Astrocyte of the cerebellum (primary cell): ENCODE data around the gene FAM83F.
A peak's percentile ranks its signal among the peaks of the same experiment; 100 is the strongest.
"Not testable (repeated sequence)": the region's sequence is repeated elsewhere in the genome, so short reads cannot be mapped to it uniquely, and the experiment has no call there.

Experiments
- DNase-seq: peaks from one replicate; pipeline ENCODE4 v3.0.0-alpha.2; 2011; ENCODE audit warnings: low read depth
- H3K4me3 ChIP-seq: 2 replicates; pipeline ENCODE4 v1.5.1; 2011; ENCODE audit warnings: mild to moderate bottlenecking, low read depth, low read length, moderate library complexity
- CTCF ChIP-seq: IDR thresholded peaks from 2 replicates; pipeline ENCODE4 v1.5.1; 2012; ENCODE audit warnings: low read length, low read depth, moderate library complexity, mild to moderate bottlenecking; ENCODE audit errors: missing control alignments
- in situ Hi-C: cut with HindIII; loops from 2 replicates; pipeline ENCODE4 v1.10.0; 2017; ENCODE audit warnings: low sequenced_read_pairs

Gene FAM83F

GRCh38 chr22:40022536-40023240, 27.9 kb downstream of the FAM83F start:
- in situ Hi-C loops: loop anchor here (5.0 to 25.0 kb wide), 2 partner anchors 90 to 460 kb away; partner anchors contain the start of gene CACNA1I
- no peak overlapping the region for H3K4me3 ChIP-seq
- no peak for TF ChIP-seq CTCF
- DNase-seq: no peak

DNA sequence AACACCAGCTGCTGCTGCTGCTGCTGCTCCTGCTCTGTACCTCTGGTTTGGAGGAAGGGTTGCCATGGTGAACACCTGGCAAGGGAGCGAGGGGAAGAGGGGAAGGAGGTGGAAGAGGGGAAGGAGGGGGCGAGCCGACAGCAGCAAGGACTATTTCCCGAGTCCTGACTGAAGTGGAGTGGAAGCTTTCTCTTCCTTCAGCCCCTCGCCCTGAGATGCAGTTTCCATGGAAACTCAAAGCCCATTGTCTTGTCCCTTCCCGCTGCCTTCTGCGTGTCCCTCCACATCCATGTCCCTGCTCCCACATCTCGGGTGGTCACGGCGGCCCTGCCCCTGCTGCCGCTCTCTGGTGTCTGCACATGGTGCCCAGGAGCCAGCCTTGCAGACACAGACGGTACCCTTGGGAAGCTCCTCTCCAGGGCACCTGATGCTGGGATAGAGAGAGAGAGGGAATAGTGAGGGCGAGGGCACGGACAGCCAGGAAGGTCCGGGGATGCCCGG, 28.6 kb downstream of the FAM83F start:
- DNase-seq: no peak
- TF ChIP-seq CTCF: no peak
- H3K4me3 ChIP-seq: no peak overlapping the region
- in situ Hi-C loops: loop anchor here (5.0 to 25.0 kb wide), 2 partner anchors 91 to 461 kb away; partner anchors contain the start of gene CACNA1I

DNA sequence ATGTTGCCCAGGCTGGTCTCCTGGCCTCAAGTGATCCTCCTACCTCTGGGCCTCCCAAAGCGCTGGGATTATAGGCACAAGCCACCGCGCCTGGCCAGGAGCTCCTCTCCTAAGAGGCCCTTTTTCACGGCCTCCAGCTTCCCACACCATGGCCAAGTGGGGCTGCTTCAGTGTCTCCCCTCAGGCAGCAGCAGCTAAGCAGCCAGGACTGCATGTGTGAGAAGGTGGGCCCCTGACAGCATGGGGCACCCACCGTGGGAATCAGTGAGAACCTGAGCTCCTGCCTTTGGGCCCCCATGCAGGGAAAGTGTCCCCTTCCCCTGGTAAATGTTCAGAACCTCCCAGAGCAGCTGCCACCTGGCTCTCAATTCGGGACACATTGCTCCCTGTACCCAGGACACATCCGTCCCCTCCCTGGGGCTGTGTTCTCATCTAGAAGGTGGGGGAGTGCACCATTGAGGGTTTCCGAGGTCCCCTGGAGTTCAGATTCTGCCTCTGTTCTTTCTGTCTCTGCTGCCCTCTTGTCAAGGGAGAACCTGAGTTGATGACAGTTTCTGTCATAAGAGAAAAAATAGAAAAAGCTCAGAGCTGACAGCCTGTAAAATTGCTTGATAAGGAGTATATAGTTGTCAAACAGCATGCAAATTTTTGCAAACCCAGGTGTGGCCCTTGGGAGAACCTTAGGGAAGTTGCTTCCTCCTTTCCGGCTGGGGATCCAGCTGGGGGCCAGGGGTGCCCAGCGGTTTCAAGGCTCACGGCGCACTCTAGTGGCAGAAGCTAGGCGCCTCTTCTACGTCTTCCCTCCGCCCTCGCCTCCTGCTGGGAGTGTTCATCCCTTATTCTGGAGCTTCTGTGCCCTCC, 29.7 kb downstream of the FAM83F start:
- TF ChIP-seq CTCF: peak; percentile 93
- H3K4me3 ChIP-seq: no peak overlapping the region
- no peak for DNase-seq
- in situ Hi-C loops: loop anchor here (5.0 to 25.0 kb wide), 2 partner anchors 92 to 462 kb away; partner anchors contain the start of gene CACNA1I

DNA sequence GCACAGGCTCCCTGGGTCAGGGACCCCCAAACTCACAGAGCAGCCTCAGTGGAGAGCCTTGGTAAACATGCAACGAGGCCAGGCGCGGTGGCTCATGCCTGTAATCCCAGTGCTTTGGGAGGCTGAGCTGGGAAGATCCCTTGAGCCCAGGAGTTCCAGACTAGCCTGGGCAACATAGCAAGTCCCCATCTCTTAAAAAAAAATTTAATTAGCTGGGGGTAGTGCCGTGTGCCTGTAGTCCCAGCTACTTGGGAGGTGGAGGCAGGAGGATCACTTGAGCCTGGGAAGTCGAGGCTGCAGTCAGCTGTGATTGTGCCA, 30.3 kb downstream of the FAM83F start:
- in situ Hi-C loops, H3K4me3 ChIP-seq, DNase-seq: not testable (repeated sequence)

DNA sequence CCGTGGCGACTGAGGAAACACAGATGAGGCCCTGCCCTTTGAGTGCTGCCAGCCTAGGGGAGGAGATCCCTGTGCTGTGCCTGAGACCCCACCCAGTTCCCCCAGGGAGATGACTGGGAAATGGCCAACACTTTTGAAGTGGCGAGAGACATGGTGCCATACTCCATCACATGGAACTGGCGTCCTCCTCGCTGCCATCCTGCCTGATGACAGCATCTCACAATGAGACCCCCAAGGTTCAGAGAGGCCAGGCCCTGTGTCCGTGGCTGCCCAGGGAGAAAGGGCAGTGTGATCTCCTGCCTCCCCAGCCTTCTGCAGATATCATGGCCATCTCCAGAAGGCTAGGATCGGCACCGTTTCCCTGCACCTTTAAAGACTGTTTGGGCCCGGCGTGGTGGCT, 31.1 kb downstream of the FAM83F start:
- no peak overlapping the region for H3K4me3 ChIP-seq
- in situ Hi-C loops: no loop called here
- no peak for TF ChIP-seq CTCF
- no peak for DNase-seq

- in situ Hi-C loops: no loop called here
- no peak for TF ChIP-seq CTCF
- H3K4me3 ChIP-seq: no peak overlapping the region
- DNase-seq: no peak
Observed at GRCh38 chr22:40026641-40027040, 31.9 kb downstream of the FAM83F start.
